Right lobe of liver (tissue), 6 donors: ENCODE data around the gene DNAAF8. TPM values are rescaled to one million over a fixed set of nuclear protein-coding genes. Genes with fewer than 3 reads are reported as not detected.
A peak's percentile ranks its signal among the peaks of the same experiment; 100 is the strongest.
"Not testable (repeated sequence)": the region's sequence is repeated elsewhere in the genome, so short reads cannot be mapped to it uniquely, and the experiment has no call there.

Experiments used
- ATAC-seq, 4 donors: fragments of 200-7000 bp; cut with Tn5 transposase; one replicate each; pipeline ENCODE4 v1.9.1; 2020; ENCODE audit warnings: mild to moderate bottlenecking in 4 of 4, moderate library complexity in 4 of 4
- DNase-seq, 3 donors: peaks; one replicate each; pipeline ENCODE4 v3.0.0-alpha.2; 2020
- H3K27ac ChIP-seq, 3 donors: fragments of 200-600 bp; one replicate each; pipeline ENCODE4 v1.8.0; 2022
- H3K27me3 ChIP-seq, 2 donors: fragments of 200-600 bp; one replicate each; pipeline ENCODE4 v1.8.0; 2022
- H3K36me3 ChIP-seq, 4 donors: fragments of 200-600 bp; sonication (generic) in 1 of 4; one replicate each; pipeline versions ENCODE4 v1.5.1 to v1.8.0; 2017 to 2022; ENCODE audit warnings: control low read depth in 1 of 4
- H3K4me1 ChIP-seq, 4 donors: fragments of 200-600 bp; sonication (generic) in 1 of 4; one replicate each; pipeline versions ENCODE4 v1.5.1 to v1.8.0; 2017 to 2022; ENCODE audit warnings: control low read depth in 1 of 4
- H3K4me3 ChIP-seq, 3 donors: fragments of 200-600 bp; one replicate each; pipeline ENCODE4 v1.8.0; 2022
- H3K9me3 ChIP-seq, 4 donors: fragments of 200-600 bp; sonication (generic) in 1 of 4; one replicate each; pipeline versions ENCODE4 v1.5.1 to v1.8.0; 2017 to 2022; ENCODE audit warnings: control low read depth in 1 of 4
- POLR2A ChIP-seq: fragments of 450-650 bp; IDR thresholded peaks from one replicate; pipeline ENCODE4 v1.6.1; 2017; ENCODE audit warnings: antibody characterized with exemption, mild to moderate bottlenecking
- WGBS: methylation state at CpG from one replicate; pipeline ENCODE4 v1.1.6; 2018; ENCODE audit warnings: low coverage, low lambda C conversion rate; ENCODE audit not compliant: insufficient coverage; ENCODE audit errors: missing lambda C conversion rate; 5-methylcytosine and 5-hydroxymethylcytosine counted together
- intact Hi-C, 2 donors: fragments of 100-400 bp; cut with DNase I; formaldehyde crosslinking; loops; one replicate each; pipeline versions ENCODE4 v1.11.2 to v1.14.1; 2022
- total RNA-seq, 6 experiments: library from RNA; depleted of rRNA in 2 of 6; stranded (reverse); fragments of >200 nt in 2 of 6; fragmentation: NEBNext Ultra II Directional in 3 of 6; extraction: Animal tissue kit (Norgen Biotek cat#: 25700) in 3 of 6; gene quantifications; one replicate each; pipeline versions ENCODE4 v1.1.0 to v1.2.4, GENCODE V29; 2016 to 2023
- TF ChIP-seq, protein P1 (sequence below), 4 donors: fragments of 200-600 bp in 3 of 4; fragments of 450-650 bp in 1 of 4; IDR thresholded peaks; one replicate each; pipeline versions ENCODE4 v1.5.1 to v1.8.0; 2016 to 2022; ENCODE audit warnings: antibody characterized with exemption in 4 of 4, mild to moderate bottlenecking in 2 of 4
- donor health status: DM: no; HTN: yes; CAD: no.
- donor health status: DM: no; HTN: no; CAD: no.
- donor health status: DM: no; HTN: no; CAD: no.
- donor health status: DM: no; HTN: yes; CAD: no.
- donor health status: DM: no; HTN: yes; CAD: no.

The DNAAF8 gene
- total RNA-seq, 6 experiments from 2014 or later, result 0.12 to 0.92 (median 0.42) TPM; not detected in 1

DNA sequence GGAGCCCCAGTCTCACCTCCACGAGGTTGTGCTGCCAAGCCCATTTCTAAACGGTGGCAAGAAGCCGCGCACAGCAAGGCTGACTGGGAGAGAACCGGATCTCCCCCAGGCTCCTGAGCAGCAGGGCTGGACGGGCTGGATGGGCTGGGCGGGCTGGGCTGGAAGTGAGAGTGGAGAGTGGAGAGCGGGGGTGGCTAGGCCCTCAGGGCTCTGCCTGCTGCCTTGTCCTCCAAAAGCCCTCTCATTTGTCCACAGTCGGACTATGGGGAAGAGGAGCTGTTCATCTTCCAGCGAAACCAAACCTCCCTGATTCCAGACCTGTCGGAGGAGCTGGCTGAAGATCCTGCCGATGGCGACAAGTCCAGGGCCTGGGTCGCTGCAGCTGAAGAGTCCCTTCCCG, 3.2 kb downstream of the DNAAF8 start:
- H3K9me3 ChIP-seq, result no peaks in the 10 kb centered on the region
- no peak overlapping the region for H3K4me3 ChIP-seq
- intact Hi-C loops, result loop anchor here in 1 of 2 donors (10.0 kb wide), 1 partner anchor 217 kb away; the partner anchor contains the start of gene SEC14L5
- TF ChIP-seq POLR2A, result no peak
- TF ChIP-seq, protein P1, sequence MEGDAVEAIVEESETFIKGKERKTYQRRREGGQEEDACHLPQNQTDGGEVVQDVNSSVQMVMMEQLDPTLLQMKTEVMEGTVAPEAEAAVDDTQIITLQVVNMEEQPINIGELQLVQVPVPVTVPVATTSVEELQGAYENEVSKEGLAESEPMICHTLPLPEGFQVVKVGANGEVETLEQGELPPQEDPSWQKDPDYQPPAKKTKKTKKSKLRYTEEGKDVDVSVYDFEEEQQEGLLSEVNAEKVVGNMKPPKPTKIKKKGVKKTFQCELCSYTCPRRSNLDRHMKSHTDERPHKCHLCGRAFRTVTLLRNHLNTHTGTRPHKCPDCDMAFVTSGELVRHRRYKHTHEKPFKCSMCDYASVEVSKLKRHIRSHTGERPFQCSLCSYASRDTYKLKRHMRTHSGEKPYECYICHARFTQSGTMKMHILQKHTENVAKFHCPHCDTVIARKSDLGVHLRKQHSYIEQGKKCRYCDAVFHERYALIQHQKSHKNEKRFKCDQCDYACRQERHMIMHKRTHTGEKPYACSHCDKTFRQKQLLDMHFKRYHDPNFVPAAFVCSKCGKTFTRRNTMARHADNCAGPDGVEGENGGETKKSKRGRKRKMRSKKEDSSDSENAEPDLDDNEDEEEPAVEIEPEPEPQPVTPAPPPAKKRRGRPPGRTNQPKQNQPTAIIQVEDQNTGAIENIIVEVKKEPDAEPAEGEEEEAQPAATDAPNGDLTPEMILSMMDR (IDR thresholded peaks at IDR 0.05), result no peak
- no peaks in the 10 kb centered on the region for H3K27me3 ChIP-seq
- peaks cover 0 to 11% (median 0%) of the 10 kb centered on the region in 4 donors for H3K4me1 ChIP-seq
- ATAC-seq, result no peak
- H3K27ac ChIP-seq, result no peak overlapping the region
- no peak for DNase-seq
- no peaks in the 10 kb centered on the region for H3K36me3 ChIP-seq
- 61% methylated on average over 2 of the region's 15 CpGs for WGBS

DNA sequence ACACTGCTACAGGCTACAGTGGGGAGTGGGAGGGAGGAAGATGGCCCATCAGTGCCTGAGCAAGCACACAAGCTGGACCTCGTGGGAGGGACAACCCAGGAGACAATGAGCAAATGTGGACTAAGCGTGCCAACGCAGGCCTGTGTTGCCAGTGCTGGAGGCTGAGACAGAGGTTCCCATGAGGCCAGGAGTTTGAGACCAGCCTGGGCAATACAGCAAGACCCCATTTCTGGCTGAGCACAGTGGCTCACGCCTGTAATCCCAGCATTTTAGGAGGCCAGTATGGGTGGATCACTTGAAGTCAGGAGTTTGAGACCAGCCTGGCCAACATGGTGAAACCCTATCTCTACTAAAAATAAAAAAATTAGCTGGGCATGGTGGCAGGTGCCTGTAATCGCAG, 4.0 kb downstream of the DNAAF8 start:
- intact Hi-C loops, result loop anchor here in 1 of 2 donors (10.0 kb wide), 1 partner anchor 216 kb away; the partner anchor contains the start of gene SEC14L5

DNA sequence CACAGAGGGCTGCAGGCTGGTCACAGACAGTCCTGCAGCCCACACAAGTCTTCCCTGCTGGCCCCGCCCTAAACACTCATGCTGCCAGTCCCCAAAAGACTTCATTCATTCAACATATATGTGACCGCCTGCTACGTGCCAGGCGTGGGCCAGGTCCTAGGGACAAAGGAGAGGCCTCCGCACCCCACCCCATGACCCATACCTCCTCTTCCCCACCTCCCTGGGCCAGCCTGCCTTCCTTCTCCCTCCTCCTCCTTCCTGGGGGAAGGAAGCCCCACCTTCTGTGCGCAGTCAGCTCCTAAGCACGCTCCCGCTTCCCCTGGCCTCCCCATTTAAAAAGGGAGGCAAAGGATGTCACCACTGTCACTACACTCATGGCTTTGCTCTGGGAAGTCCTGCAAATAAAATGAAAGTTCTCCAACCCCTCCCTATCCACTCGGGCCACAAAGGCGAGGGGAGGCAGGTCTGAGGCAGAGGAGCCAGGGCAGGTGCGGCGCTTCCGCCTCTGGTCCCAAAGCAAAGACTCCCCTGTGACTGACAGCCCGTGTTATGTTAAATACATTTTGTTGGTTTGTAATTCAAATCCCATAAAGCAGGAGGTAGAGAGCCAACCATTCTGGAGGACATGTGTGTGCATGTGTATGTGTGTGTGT, 9.0 kb downstream of the DNAAF8 start:
- Histone ChIP-seq H3K9me3 (no peaks in the 10 kb centered on the region), H3K27ac (no peak overlapping the region), H3K4me1 (no peaks in the 10 kb centered on the region), H3K4me3 (no peak overlapping the region), H3K36me3 (no peaks in the 10 kb centered on the region), H3K27me3 (no peaks in the 10 kb centered on the region)
- DNase-seq, result no peak
- no peak for TF ChIP-seq POLR2A
- TF ChIP-seq, protein P1 (IDR thresholded peaks at IDR 0.05), result no peak
- peak in 1 of 4 donors; percentile 4 for ATAC-seq
- 44% methylated on average over 10 of the region's 14 CpGs for WGBS
- intact Hi-C loops, result no loop called here

More for the DNA sequence above, 4.0 kb downstream of the DNAAF8 start:
- H3K36me3 ChIP-seq, H3K4me1 ChIP-seq, DNase-seq, H3K27me3 ChIP-seq, H3K27ac ChIP-seq, ATAC-seq, H3K9me3 ChIP-seq, H3K4me3 ChIP-seq: not testable (repeated sequence)
- WGBS, result 62% methylated on average over 3 of the region's 5 CpGs

DNA sequence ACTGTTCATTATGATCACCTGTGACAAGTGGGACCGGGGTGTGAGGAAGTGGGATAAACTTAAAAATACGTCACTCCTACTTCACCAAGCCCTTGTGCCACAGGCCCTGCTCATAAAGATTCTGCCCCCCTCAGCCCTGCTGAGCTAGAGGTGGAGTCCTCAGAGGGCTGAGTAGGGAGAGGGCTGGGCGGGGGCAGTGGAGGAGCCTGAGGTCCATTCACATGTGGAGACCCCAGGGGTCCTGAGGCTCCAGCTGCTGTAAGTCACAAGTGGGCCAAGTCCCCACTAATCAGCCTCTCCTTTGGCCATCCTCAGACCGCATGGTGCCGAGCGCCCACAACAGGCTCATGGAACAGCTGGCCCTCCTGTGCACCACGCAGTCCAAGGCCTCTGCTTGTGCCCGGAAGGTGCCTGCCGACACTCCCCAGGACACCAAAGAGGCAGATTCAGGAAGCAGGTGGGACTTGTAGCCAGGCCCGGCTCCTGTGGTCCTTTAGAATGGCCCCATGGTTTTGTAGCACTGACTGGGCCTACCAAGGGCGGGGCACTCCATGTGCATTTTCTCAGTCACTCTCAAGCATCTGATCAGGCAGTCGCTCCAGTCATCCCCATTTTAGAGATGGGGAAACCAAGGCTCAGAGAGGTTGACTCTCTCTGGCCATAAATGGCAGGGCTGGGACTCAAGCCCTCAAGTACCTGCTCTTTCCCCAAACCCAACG, 10.4 kb downstream of the DNAAF8 start:
- 25% methylated on average over 1 of the region's 13 CpGs for WGBS
- Histone ChIP-seq H3K9me3 (no peaks in the 10 kb centered on the region), H3K4me1 (no peaks in the 10 kb centered on the region), H3K4me3 (no peak overlapping the region), H3K27me3 (no peaks in the 10 kb centered on the region), H3K36me3 (no peaks in the 10 kb centered on the region), H3K27ac (no peak overlapping the region)
- DNase-seq, result no peak
- TF ChIP-seq, protein P1 (IDR thresholded peaks at IDR 0.05), result no peak
- TF ChIP-seq POLR2A, result no peak
- no peak for ATAC-seq
- intact Hi-C loops, result no loop called here

DNA sequence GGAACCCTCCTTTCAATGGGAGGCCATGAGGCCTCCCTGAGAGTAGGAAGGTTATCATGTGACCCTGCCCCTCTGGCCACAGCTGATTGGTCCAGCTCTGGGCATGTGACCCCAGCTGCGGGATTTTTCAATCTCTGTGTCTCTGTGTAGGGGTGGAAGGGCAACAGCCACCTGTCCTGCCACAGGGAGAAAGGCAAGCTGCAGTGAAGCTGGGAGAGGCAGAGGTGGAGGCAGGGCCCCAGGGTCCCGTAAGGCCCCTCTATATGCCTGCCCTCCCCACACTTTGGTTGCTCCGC, 10.9 kb downstream of the DNAAF8 start:
- H3K36me3 ChIP-seq, result no peaks in the 10 kb centered on the region
- ATAC-seq (no peak), DNase-seq (no peak)
- H3K27ac ChIP-seq, result no peak overlapping the region
- H3K9me3 ChIP-seq, result no peaks in the 10 kb centered on the region
- no peak overlapping the region for H3K4me3 ChIP-seq
- intact Hi-C loops, result no loop called here
- H3K4me1 ChIP-seq, result no peaks in the 10 kb centered on the region
- H3K27me3 ChIP-seq, result no peaks in the 10 kb centered on the region
- WGBS, result no CpG with 5 or more reads among the region's 3 CpGs
- no peak for TF ChIP-seq POLR2A
- TF ChIP-seq, protein P1 (IDR thresholded peaks at IDR 0.05), result no peak
